ENCODE measurements around the gene CHCHD6. TPM values are rescaled to one million over a fixed set of nuclear protein-coding genes. Genes with fewer than 3 reads are reported as not detected.

Gene CHCHD6
- total RNA-seq, 1 experiment from 2014 or later: 36.3 TPM

GRCh38 chr3:127006781-127007436 is 302.9 kb downstream of the CHCHD6 start:
- intact Hi-C loops (cut with micrococcal nuclease): no loop called here
- TF ChIP-seq ZBTB33 (IDR thresholded peaks at IDR 0.05; ENCODE audit: extremely low read depth, insufficient replicate concordance, low read length) (no peak), SRF (IDR thresholded peaks at IDR 0.05; ENCODE audit: low read depth) (no peak), FOSL1 (IDR thresholded peaks at IDR 0.05; ENCODE audit: low read depth) (no peak), EGR1 (IDR thresholded peaks at IDR 0.05; ENCODE audit: low read depth) (no peak), RAD21 (IDR thresholded peaks at IDR 0.05; ENCODE audit: low read depth) (no peak), ZNF274 (IDR thresholded peaks at IDR 0.05; ENCODE audit: low read depth, low read length) (no peak), JUND (IDR thresholded peaks at IDR 0.05) (no peak), SP1 (IDR thresholded peaks at IDR 0.05; ENCODE audit: low read depth) (no peak), MAX (IDR thresholded peaks at IDR 0.05) (no peak), POLR2AphosphoS5 (IDR thresholded peaks at IDR 0.05; ENCODE audit: low read depth, low read length) (no peak), TCF7L2 (IDR thresholded peaks at IDR 0.05; ENCODE audit: borderline replicate concordance, extremely low read depth, insufficient read depth, insufficient read length) (no peak), REST (IDR thresholded peaks at IDR 0.05; ENCODE audit: low read depth) (no peak), POLR2A (IDR thresholded peaks at IDR 0.05; ENCODE audit: borderline replicate concordance, extremely low read depth, insufficient read depth, insufficient read length) (no peak), ATF3 (IDR thresholded peaks at IDR 0.05) (no peak), CTCF (IDR thresholded peaks at IDR 0.05 in 2 of 3, conservative IDR thresholded peaks at IDR 0.05 in 1 of 3; ENCODE audit: borderline replicate concordance in 1 of 3, insufficient read depth in 1 of 3, low read depth in 2 of 3, low read length in 2 of 3) (no peak)
- H3K27ac ChIP-seq (ENCODE audit: low read depth, low read length): no peak overlapping the region
- H3K4me2 ChIP-seq (ENCODE audit: low read length): no peak overlapping the region
- ATAC-seq (no peak), DNase-seq (ENCODE audit: low read depth, low spot score) (no peak)
- H3K4me3 ChIP-seq (replicated peaks in 1 of 2; ENCODE audit: low read depth in 1 of 2, low read length in 2 of 2): no peak overlapping the region
- ChIA-PET RAD21 (ENCODE audit: low non-redundant PET in 1 of 2, low total read pairs in 2 of 2, uncharacterized antibody in 2 of 2, unreplicated experiment in 2 of 2) (no interaction called here), POLR2A (no interaction called here), CTCF (no interaction called here)
- no peaks in the 10 kb centered on the region for H3K36me3 ChIP-seq (ENCODE audit: control insufficient read depth in 1 of 2, insufficient read depth in 2 of 2, low read length in 2 of 2)
- no peaks in the 10 kb centered on the region for H4K20me1 ChIP-seq (ENCODE audit: insufficient read depth)
- H2AFZ ChIP-seq (ENCODE audit: low read depth, low read length, poor library complexity, severe bottlenecking): no peak overlapping the region
- no peaks in the 10 kb centered on the region for H3K9me3 ChIP-seq (ENCODE audit: control insufficient read depth in 1 of 2, insufficient read depth in 1 of 2, low read depth in 1 of 2, low read length in 2 of 2)
- H3K4me1 ChIP-seq (ENCODE audit: control insufficient read depth in 1 of 2, insufficient read depth in 2 of 2, low read length in 2 of 2): peaks cover 0 to 3% of the 10 kb centered on the region in 2 experiments; a peak in 1 of 4 replicates
- H3K79me2 ChIP-seq (ENCODE audit: insufficient read depth, low read length): 0 out of 2 replicates have a peak, but pooled peaks cover 3% of the 10 kb centered on the region
- H3K9me2 ChIP-seq (ENCODE audit: insufficient read depth): no peaks in the 10 kb centered on the region
- H3K27me3 ChIP-seq (ENCODE audit: insufficient read depth, low read length): no peaks in the 10 kb centered on the region
- BruUV-seq (replicated peaks): no TSS peak
- no peak overlapping the region for H3K9ac ChIP-seq (ENCODE audit: low read length)

Measured in HCT116 (cell line).